HEK293 (cell line): ENCODE results near the gene FAM167B.

Source experiments
- CTCF ChIA-PET: fragments of 350-600 bp; formaldehyde crosslinking; extraction: SDS; loops from one replicate; lab custom pipeline; 2021; ENCODE audit warnings: antibody characterized with exemption; lab: Yijun Ruan, JAX
- POLR2A ChIA-PET: fragments of 300-600 bp; formaldehyde crosslinking; extraction: SDS; loops from one replicate; lab custom pipeline; 2020; ENCODE audit warnings: antibody characterized with exemption, inconsistent platforms; lab: Yijun Ruan, JAX
- H3K27ac ChIP-seq: fragments of 200-500 bp; sonication (Bioruptor generic); 2 replicates; pipeline ENCODE4 v1.5.1; 2014; ENCODE audit warnings: low read depth, low read length, control low read depth, inconsistent platforms; ENCODE audit errors: extremely low read depth
- H3K36me3 ChIP-seq, 2 experiments: fragments of 200-500 bp in 1 of 2; sonication (Bioruptor generic) in 1 of 2; 1 replicate in 1 of 2; 2 replicates in 1 of 2; pipeline ENCODE4 v1.5.1; 2014 to 2017; ENCODE audit warnings: inconsistent platforms in 2 of 2, low read length in 2 of 2; ENCODE audit not compliant: control insufficient read depth in 2 of 2, insufficient read depth in 1 of 2
- H3K4me1 ChIP-seq: fragments of 200-500 bp; sonication (Bioruptor generic); 2 replicates; pipeline ENCODE4 v1.5.1; 2014; ENCODE audit warnings: mild to moderate bottlenecking, low read length, inconsistent platforms; ENCODE audit not compliant: control insufficient read depth, insufficient read depth
- H3K4me3 ChIP-seq: 2 replicates; pipeline ENCODE4 v1.5.1; 2011; ENCODE audit warnings: low read depth, mild to moderate bottlenecking, control low read depth, low read length, moderate library complexity
- H3K9me3 ChIP-seq: fragments of 200-500 bp; sonication (Bioruptor generic); 2 replicates; pipeline ENCODE4 v1.5.1; 2014; ENCODE audit warnings: low read depth, low read length, inconsistent platforms; ENCODE audit not compliant: control insufficient read depth, insufficient read depth
- GLIS2 ChIP-seq: fragments of 450-650 bp; formaldehyde crosslinking; IDR thresholded peaks from 2 replicates; pipeline ENCODE4 v1.5.1; 2016; ENCODE audit warnings: missing biosample characterization, missing genetic modification characterization
- MEIS1 ChIP-seq: sonication (generic); formaldehyde crosslinking; IDR thresholded peaks from 2 replicates; pipeline ENCODE4 v1.8.1; 2022; ENCODE audit warnings: missing genetic modification reagents, mild to moderate bottlenecking, borderline replicate concordance
- SP2 ChIP-seq: fragments of 450-650 bp; formaldehyde crosslinking; IDR thresholded peaks from 2 replicates; pipeline ENCODE4 v1.5.1; 2016; ENCODE audit warnings: missing biosample characterization, missing genetic modification characterization
- SP3 ChIP-seq: fragments of 450-650 bp; formaldehyde crosslinking; IDR thresholded peaks from 2 replicates; pipeline ENCODE4 v1.5.1; 2016; ENCODE audit warnings: missing biosample characterization, missing genetic modification characterization
- TRIM28 ChIP-seq: IDR thresholded peaks from 2 replicates; pipeline ENCODE4 v1.6.1; 2011; ENCODE audit warnings: low read length, control low read depth, borderline replicate concordance
- ZNF138 ChIP-seq: fragments of 450-650 bp; formaldehyde crosslinking; IDR thresholded peaks from 2 replicates; pipeline ENCODE4 v1.5.1; 2016; ENCODE audit warnings: missing biosample characterization, missing genetic modification characterization, borderline replicate concordance
- ZNF211 ChIP-seq: fragments of 450-650 bp; formaldehyde crosslinking; IDR thresholded peaks from 2 replicates; pipeline ENCODE4 v1.5.1; 2016; ENCODE audit warnings: low read depth, missing biosample characterization, missing genetic modification characterization
- ZNF394 ChIP-seq: fragments of 450-650 bp; formaldehyde crosslinking; IDR thresholded peaks from 2 replicates; pipeline ENCODE4 v1.5.1; 2016; ENCODE audit warnings: missing biosample characterization, missing genetic modification characterization, mild to moderate bottlenecking, moderate library complexity, borderline replicate concordance
- ZNF558 ChIP-seq: fragments of 450-650 bp; formaldehyde crosslinking; IDR thresholded peaks from 2 replicates; pipeline ENCODE4 v1.5.1; 2016; ENCODE audit warnings: missing biosample characterization, missing genetic modification characterization
- ZNF596 ChIP-seq: fragments of 450-650 bp; IDR thresholded peaks from 2 replicates; pipeline ENCODE4 v1.5.0; 2018; ENCODE audit warnings: missing biosample characterization, mild to moderate bottlenecking, missing genetic modification characterization, moderate library complexity
- ZNF670 ChIP-seq: fragments of 450-650 bp; formaldehyde crosslinking; IDR thresholded peaks from 2 replicates; pipeline ENCODE4 v1.5.1; 2016; ENCODE audit warnings: missing biosample characterization, missing genetic modification characterization, low read depth
- TF ChIP-seq, protein P1 (sequence below): fragments of 450-650 bp; formaldehyde crosslinking; IDR thresholded peaks from 2 replicates; pipeline ENCODE4 v1.5.1; 2017; ENCODE audit warnings: missing biosample characterization, missing genetic modification characterization
- TF ChIP-seq, protein P2 (sequence below): fragments of 450-650 bp; formaldehyde crosslinking; IDR thresholded peaks from 2 replicates; pipeline ENCODE4 v1.5.1; 2016; ENCODE audit warnings: missing biosample characterization, missing genetic modification characterization
- TF ChIP-seq, protein P3 (sequence below): fragments of 450-650 bp; formaldehyde crosslinking; IDR thresholded peaks from 2 replicates; pipeline ENCODE4 v1.5.1; 2016; ENCODE audit warnings: missing biosample characterization, missing genetic modification characterization
- TF ChIP-seq, protein P4 (sequence below): fragments of 450-650 bp; formaldehyde crosslinking; IDR thresholded peaks from 2 replicates; pipeline ENCODE4 v1.5.1; 2016; ENCODE audit warnings: missing biosample characterization, missing genetic modification characterization
- TF ChIP-seq, protein P5 (sequence below): fragments of 450-650 bp; IDR thresholded peaks from 2 replicates; pipeline ENCODE4 v1.5.1; 2018; ENCODE audit warnings: missing biosample characterization, missing genetic modification characterization
- TF ChIP-seq, protein P6 (sequence below): fragments of 450-650 bp; formaldehyde crosslinking; IDR thresholded peaks from 2 replicates; pipeline ENCODE4 v1.5.1; 2016; ENCODE audit warnings: missing biosample characterization, missing genetic modification characterization

FAM167B gene

DNA sequence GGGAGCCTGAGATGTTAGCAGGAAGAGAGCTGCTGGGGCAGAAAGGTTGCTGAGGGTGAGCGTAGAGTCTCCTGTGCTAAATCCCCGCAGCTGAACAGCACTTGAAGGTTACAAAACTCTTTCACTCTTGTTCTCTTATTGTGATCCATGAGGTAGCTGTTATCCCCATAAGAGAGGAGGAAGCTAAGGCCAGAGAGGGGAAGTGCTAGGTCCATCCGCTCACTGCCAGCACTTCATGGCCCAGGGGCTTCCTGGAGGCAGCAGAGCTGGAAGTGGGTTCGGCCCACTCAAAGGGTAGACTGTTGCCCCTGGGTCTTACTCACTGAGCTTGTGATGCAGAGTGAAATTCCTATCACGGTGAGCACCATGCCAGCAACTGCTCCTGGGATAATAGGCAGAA lies 30.5 kb upstream of the FAM167B start:
- H3K9me3 ChIP-seq: no peaks in the 10 kb centered on the region
- no peak overlapping the region for H3K27ac ChIP-seq
- ChIA-PET POLR2A (interaction anchor here (1.3 to 4.2 kb wide), 5 partner anchors 8 to 178 kb away, joined by 3 to 22 read pairs (median 5); partner anchors contain the start of genes BSDC1, IQCC and MARCKSL1), CTCF (interaction anchor here (0.6 to 3.7 kb wide), 18 partner anchors 9 to 197 kb away, joined by 3 to 27 read pairs (median 4); no protein-coding TSS in a partner anchor)
- no peak overlapping the region for H3K4me3 ChIP-seq
- 0 out of 2 replicates have a peak, but pooled peaks cover 2% of the 10 kb centered on the region for H3K4me1 ChIP-seq
- peaks cover 0 to 75% of the 10 kb centered on the region in 2 experiments; a peak in 2 of 3 replicates for H3K36me3 ChIP-seq
- TF ChIP-seq SP3 (tag by site-specific recombination): no peak
- TF ChIP-seq, protein P1, sequence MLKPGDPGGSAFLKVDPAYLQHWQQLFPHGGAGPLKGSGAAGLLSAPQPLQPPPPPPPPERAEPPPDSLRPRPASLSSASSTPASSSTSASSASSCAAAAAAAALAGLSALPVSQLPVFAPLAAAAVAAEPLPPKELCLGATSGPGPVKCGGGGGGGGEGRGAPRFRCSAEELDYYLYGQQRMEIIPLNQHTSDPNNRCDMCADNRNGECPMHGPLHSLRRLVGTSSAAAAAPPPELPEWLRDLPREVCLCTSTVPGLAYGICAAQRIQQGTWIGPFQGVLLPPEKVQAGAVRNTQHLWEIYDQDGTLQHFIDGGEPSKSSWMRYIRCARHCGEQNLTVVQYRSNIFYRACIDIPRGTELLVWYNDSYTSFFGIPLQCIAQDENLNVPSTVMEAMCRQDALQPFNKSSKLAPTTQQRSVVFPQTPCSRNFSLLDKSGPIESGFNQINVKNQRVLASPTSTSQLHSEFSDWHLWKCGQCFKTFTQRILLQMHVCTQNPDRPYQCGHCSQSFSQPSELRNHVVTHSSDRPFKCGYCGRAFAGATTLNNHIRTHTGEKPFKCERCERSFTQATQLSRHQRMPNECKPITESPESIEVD (tag by site-specific recombination): no peak
- no peak for TF ChIP-seq ZNF596 (tag by site-specific recombination)
- TF ChIP-seq, protein P2, sequence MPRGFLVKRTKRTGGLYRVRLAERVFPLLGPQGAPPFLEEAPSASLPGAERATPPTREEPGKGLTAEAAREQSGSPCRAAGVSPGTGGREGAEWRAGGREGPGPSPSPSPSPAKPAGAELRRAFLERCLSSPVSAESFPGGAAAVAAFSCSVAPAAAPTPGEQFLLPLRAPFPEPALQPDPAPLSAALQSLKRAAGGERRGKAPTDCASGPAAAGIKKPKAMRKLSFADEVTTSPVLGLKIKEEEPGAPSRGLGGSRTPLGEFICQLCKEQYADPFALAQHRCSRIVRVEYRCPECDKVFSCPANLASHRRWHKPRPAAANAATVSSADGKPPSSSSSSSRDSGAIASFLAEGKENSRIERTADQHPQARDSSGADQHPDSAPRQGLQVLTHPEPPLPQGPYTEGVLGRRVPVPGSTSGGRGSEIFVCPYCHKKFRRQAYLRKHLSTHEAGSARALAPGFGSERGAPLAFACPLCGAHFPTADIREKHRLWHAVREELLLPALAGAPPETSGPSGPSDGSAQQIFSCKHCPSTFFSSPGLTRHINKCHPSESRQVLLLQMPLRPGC (tag by site-specific recombination): no peak
- TF ChIP-seq, protein P3, sequence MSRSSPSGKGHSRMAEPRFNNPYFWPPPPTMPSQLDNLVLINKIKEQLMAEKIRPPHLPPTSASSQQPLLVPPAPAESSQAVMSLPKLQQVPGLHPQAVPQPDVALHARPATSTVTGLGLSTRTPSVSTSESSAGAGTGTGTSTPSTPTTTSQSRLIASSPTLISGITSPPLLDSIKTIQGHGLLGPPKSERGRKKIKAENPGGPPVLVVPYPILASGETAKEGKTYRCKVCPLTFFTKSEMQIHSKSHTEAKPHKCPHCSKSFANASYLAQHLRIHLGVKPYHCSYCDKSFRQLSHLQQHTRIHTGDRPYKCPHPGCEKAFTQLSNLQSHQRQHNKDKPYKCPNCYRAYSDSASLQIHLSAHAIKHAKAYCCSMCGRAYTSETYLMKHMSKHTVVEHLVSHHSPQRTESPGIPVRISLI (tag by site-specific recombination): no peak
- no peak for TF ChIP-seq ZNF211 (tag by site-specific recombination)
- TF ChIP-seq ZNF558 (tag by site-specific recombination): no peak
- TF ChIP-seq, protein P4, sequence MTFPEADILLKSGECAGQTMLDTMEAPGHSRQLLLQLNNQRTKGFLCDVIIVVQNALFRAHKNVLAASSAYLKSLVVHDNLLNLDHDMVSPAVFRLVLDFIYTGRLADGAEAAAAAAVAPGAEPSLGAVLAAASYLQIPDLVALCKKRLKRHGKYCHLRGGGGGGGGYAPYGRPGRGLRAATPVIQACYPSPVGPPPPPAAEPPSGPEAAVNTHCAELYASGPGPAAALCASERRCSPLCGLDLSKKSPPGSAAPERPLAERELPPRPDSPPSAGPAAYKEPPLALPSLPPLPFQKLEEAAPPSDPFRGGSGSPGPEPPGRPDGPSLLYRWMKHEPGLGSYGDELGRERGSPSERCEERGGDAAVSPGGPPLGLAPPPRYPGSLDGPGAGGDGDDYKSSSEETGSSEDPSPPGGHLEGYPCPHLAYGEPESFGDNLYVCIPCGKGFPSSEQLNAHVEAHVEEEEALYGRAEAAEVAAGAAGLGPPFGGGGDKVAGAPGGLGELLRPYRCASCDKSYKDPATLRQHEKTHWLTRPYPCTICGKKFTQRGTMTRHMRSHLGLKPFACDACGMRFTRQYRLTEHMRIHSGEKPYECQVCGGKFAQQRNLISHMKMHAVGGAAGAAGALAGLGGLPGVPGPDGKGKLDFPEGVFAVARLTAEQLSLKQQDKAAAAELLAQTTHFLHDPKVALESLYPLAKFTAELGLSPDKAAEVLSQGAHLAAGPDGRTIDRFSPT (tag by site-specific recombination): no peak
- no peak for TF ChIP-seq MEIS1
- no peak for TF ChIP-seq TRIM28
- TF ChIP-seq, protein P5, sequence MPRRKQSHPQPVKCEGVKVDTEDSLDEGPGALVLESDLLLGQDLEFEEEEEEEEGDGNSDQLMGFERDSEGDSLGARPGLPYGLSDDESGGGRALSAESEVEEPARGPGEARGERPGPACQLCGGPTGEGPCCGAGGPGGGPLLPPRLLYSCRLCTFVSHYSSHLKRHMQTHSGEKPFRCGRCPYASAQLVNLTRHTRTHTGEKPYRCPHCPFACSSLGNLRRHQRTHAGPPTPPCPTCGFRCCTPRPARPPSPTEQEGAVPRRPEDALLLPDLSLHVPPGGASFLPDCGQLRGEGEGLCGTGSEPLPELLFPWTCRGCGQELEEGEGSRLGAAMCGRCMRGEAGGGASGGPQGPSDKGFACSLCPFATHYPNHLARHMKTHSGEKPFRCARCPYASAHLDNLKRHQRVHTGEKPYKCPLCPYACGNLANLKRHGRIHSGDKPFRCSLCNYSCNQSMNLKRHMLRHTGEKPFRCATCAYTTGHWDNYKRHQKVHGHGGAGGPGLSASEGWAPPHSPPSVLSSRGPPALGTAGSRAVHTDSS (tag by site-specific recombination): no peak
- TF ChIP-seq ZNF670: no peak
- TF ChIP-seq GLIS2 (tag by site-specific recombination): no peak
- TF ChIP-seq ZNF394 (tag by site-specific recombination): no peak
- no peak for TF ChIP-seq ZNF138 (tag by site-specific recombination)
- TF ChIP-seq, protein P6, sequence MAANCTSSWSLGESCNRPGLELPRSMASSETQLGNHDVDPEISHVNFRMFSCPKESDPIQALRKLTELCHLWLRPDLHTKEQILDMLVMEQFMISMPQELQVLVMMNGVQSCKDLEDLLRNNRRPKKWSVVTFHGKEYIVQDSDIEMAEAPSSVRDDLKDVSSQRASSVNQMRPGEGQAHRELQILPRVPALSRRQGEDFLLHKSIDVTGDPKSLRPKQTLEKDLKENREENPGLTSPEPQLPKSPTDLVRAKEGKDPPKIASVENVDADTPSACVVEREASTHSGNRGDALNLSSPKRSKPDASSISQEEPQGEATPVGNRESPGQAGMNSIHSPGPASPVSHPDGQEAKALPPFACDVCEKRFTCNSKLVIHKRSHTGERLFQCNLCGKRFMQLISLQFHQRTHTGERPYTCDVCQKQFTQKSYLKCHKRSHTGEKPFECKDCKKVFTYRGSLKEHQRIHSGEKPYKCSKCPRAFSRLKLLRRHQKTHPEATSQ: no peak
- TF ChIP-seq SP2: no peak
